H9 (cell line): Measurements from ENCODE around the gene FAM200C. TPM values are rescaled to one million over a fixed set of nuclear protein-coding genes. Genes with fewer than 3 reads are reported as not detected.

Experiments used
- DNase-seq: peaks from one replicate; pipeline ENCODE4 v3.0.0-alpha.2; 2017
- H2AFZ ChIP-seq: one replicate; pipeline ENCODE4 v1.6.1; 2013; ENCODE audit warnings: mild to moderate bottlenecking, low read length, control low read depth, moderate library complexity
- H2AK5ac ChIP-seq: 2 replicates; pipeline ENCODE4 v1.6.1; 2013; ENCODE audit warnings: low read length, control low read depth, mixed read lengths; ENCODE audit not compliant: insufficient read length
- H2BK120ac ChIP-seq: one replicate; pipeline ENCODE4 v1.6.1; 2013; ENCODE audit warnings: low read depth, mild to moderate bottlenecking, low read length, control low read depth, inconsistent platforms; ENCODE audit not compliant: poor library complexity, severe bottlenecking
- H2BK12ac ChIP-seq: 2 replicates; pipeline ENCODE4 v1.6.1; 2013; ENCODE audit warnings: low read length, control low read depth, mixed read lengths, low read depth; ENCODE audit not compliant: insufficient read length
- H2BK15ac ChIP-seq: 2 replicates; pipeline ENCODE4 v1.6.1; 2013; ENCODE audit warnings: low read depth, low read length, control low read depth
- H2BK20ac ChIP-seq: one replicate; pipeline ENCODE4 v1.6.1; 2013; ENCODE audit warnings: low read depth, mild to moderate bottlenecking, low read length, control low read depth, inconsistent platforms; ENCODE audit not compliant: poor library complexity, severe bottlenecking
- H2BK5ac ChIP-seq: 2 replicates; pipeline ENCODE4 v1.6.1; 2013; ENCODE audit warnings: low read length, control low read depth, mixed read lengths; ENCODE audit not compliant: insufficient read length
- H3K14ac ChIP-seq: 2 replicates; pipeline ENCODE4 v1.6.1; 2013; ENCODE audit warnings: low read length, control low read depth; ENCODE audit not compliant: insufficient read depth
- H3K18ac ChIP-seq: 2 replicates; pipeline ENCODE4 v1.6.1; 2013; ENCODE audit warnings: low read depth, mild to moderate bottlenecking, mixed read lengths, low read length, control low read depth; ENCODE audit not compliant: insufficient read length
- H3K23ac ChIP-seq: 2 replicates; pipeline ENCODE4 v1.6.1; 2013; ENCODE audit warnings: low read length, control low read depth, mixed read lengths, low read depth; ENCODE audit not compliant: insufficient read length
- H3K23me2 ChIP-seq: 2 replicates; pipeline ENCODE4 v1.6.1; 2013; ENCODE audit warnings: low read depth, mild to moderate bottlenecking, mixed read lengths, low read length, control low read depth; ENCODE audit not compliant: insufficient read length, poor library complexity, severe bottlenecking
- H3K27ac ChIP-seq: 2 replicates; pipeline ENCODE4 v1.5.1; 2013; ENCODE audit warnings: low read length, control low read depth, mixed read lengths, low read depth; ENCODE audit not compliant: insufficient read length
- H3K27me3 ChIP-seq: 2 replicates; pipeline ENCODE4 v1.6.1; 2013; ENCODE audit warnings: low read length, control low read depth, inconsistent platforms; ENCODE audit not compliant: insufficient read depth
- H3K4ac ChIP-seq: 2 replicates; pipeline ENCODE4 v1.6.1; 2013; ENCODE audit warnings: low read depth, mild to moderate bottlenecking, control low read depth, inconsistent platforms, low read length, moderate library complexity
- H3K4me1 ChIP-seq: 2 replicates; pipeline ENCODE4 v1.6.1; 2013; ENCODE audit warnings: low read length, control low read depth, inconsistent platforms; ENCODE audit not compliant: insufficient read depth
- H3K4me2 ChIP-seq: 2 replicates; pipeline ENCODE4 v1.6.1; 2013; ENCODE audit warnings: low read length, control low read depth, mixed read lengths; ENCODE audit not compliant: insufficient read length, insufficient read depth
- H3K56ac ChIP-seq: 2 replicates; pipeline ENCODE4 v1.6.1; 2013; ENCODE audit warnings: low read depth, mild to moderate bottlenecking, mixed read lengths, low read length, control low read depth; ENCODE audit not compliant: insufficient read length
- H3K79me1 ChIP-seq: 2 replicates; pipeline ENCODE4 v1.6.1; 2013; ENCODE audit warnings: low read depth, mild to moderate bottlenecking, moderate library complexity, low read length, control low read depth, inconsistent platforms; ENCODE audit not compliant: insufficient read depth, poor library complexity, severe bottlenecking
- H3K79me2 ChIP-seq: 2 replicates; pipeline ENCODE4 v1.6.1; 2013; ENCODE audit warnings: low read length, control low read depth, inconsistent platforms; ENCODE audit not compliant: insufficient read depth
- H3K9ac ChIP-seq: 2 replicates; pipeline ENCODE4 v1.6.1; 2013; ENCODE audit warnings: low read length, control low read depth, mixed read lengths; ENCODE audit not compliant: insufficient read length; ENCODE audit errors: extremely low read depth
- H3K9me3 ChIP-seq: one replicate; pipeline ENCODE4 v1.6.1; 2013; ENCODE audit warnings: low read depth, low read length, inconsistent platforms; ENCODE audit not compliant: control insufficient read depth
- H3T11ph ChIP-seq: one replicate; pipeline ENCODE4 v1.6.1; 2013; ENCODE audit warnings: mild to moderate bottlenecking, low read length, control low read depth, inconsistent platforms
- H4K20me1 ChIP-seq: one replicate; pipeline ENCODE4 v1.6.1; 2013; ENCODE audit not compliant: control insufficient read depth, insufficient read length, insufficient read depth
- H4K5ac ChIP-seq: 2 replicates; pipeline ENCODE4 v1.6.1; 2013; ENCODE audit warnings: low read depth, mild to moderate bottlenecking, mixed read lengths, low read length, control low read depth; ENCODE audit not compliant: insufficient read length
- H4K8ac ChIP-seq: replicated peaks from 2 replicates; pipeline ENCODE4 v1.6.1; 2013; ENCODE audit warnings: low read length, control low read depth, mixed read lengths, low read depth; ENCODE audit not compliant: insufficient read length
- H4K91ac ChIP-seq: 2 replicates; pipeline ENCODE4 v1.6.1; 2013; ENCODE audit warnings: low read depth, mild to moderate bottlenecking, moderate library complexity, mixed read lengths, low read length, control low read depth; ENCODE audit not compliant: insufficient read length
- H3K27ac Mint-ChIP-seq, 3 experiments: 2 replicates in 2 of 3; 3 replicates in 1 of 3; pipeline ENCODE4 v1.8.0; 2020 to 2021; ENCODE audit warnings: mixed read lengths in 3 of 3, mild to moderate bottlenecking in 1 of 3, moderate library complexity in 1 of 3
- H3K27me3 Mint-ChIP-seq: 2 replicates; pipeline ENCODE4 v1.8.0; 2021; ENCODE audit warnings: low read depth, mild to moderate bottlenecking, moderate library complexity, mixed read lengths
- H3K36me3 Mint-ChIP-seq, 3 experiments: 2 replicates in 2 of 3; 3 replicates in 1 of 3; pipeline ENCODE4 v1.8.0; 2020 to 2021; ENCODE audit warnings: low read depth in 3 of 3, mixed read lengths in 3 of 3; ENCODE audit not compliant: insufficient read depth in 1 of 3
- H3K4me1 Mint-ChIP-seq, 2 experiments: 2 replicates each; pipeline ENCODE4 v1.8.0; 2020; ENCODE audit warnings: mixed read lengths in 2 of 2
- H3K4me3 Mint-ChIP-seq, 2 experiments: 2 replicates in 1 of 2; 3 replicates in 1 of 2; pipeline ENCODE4 v1.8.0; 2020 to 2021; ENCODE audit warnings: mild to moderate bottlenecking in 2 of 2, mixed read lengths in 2 of 2, moderate library complexity in 1 of 2
- H3K9me3 Mint-ChIP-seq, 2 experiments: 2 replicates in 1 of 2; 3 replicates in 1 of 2; pipeline ENCODE4 v1.8.0; 2020; ENCODE audit warnings: mild to moderate bottlenecking in 2 of 2, mixed read lengths in 2 of 2, moderate library complexity in 1 of 2
- total RNA-seq: library from RNA; stranded (reverse); gene quantifications from 2 replicates; pipeline ENCODE4 v1.2.1, GENCODE V29; 2021
- TF ChIP-seq, protein P1 (sequence below): fragments of 200-600 bp; sonication (generic); conservative IDR thresholded peaks from 3 replicates; pipeline ENCODE4 v1.8.0; 2021; ENCODE audit warnings: antibody characterized with exemption, mild to moderate bottlenecking

FAM200C gene
- total RNA-seq, 1 experiment from 2014 or later = 4.3 TPM

- Mint-ChIP-seq H3K4me1 (peaks cover 10 to 11% of the 10 kb centered on the region in 2 experiments), H3K27ac (no peak overlapping the region), H3K36me3 (no peaks in the 10 kb centered on the region), H3K4me3 (peak overlapping the region; percentile 64 to 75), H3K27me3 (peaks cover 63% of the 10 kb centered on the region), H3K9me3 (no peaks in the 10 kb centered on the region)
- H3K9ac ChIP-seq = no peak overlapping the region
- H3K79me1 ChIP-seq = no peaks in the 10 kb centered on the region
- H4K8ac ChIP-seq = no peak overlapping the region
- no peak overlapping the region for H4K5ac ChIP-seq
- peaks cover 9% of the 10 kb centered on the region; the same call in 1 of the 2 replicates for H3K27me3 ChIP-seq
- TF ChIP-seq, protein P1, sequence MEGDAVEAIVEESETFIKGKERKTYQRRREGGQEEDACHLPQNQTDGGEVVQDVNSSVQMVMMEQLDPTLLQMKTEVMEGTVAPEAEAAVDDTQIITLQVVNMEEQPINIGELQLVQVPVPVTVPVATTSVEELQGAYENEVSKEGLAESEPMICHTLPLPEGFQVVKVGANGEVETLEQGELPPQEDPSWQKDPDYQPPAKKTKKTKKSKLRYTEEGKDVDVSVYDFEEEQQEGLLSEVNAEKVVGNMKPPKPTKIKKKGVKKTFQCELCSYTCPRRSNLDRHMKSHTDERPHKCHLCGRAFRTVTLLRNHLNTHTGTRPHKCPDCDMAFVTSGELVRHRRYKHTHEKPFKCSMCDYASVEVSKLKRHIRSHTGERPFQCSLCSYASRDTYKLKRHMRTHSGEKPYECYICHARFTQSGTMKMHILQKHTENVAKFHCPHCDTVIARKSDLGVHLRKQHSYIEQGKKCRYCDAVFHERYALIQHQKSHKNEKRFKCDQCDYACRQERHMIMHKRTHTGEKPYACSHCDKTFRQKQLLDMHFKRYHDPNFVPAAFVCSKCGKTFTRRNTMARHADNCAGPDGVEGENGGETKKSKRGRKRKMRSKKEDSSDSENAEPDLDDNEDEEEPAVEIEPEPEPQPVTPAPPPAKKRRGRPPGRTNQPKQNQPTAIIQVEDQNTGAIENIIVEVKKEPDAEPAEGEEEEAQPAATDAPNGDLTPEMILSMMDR = no peak
- no peaks in the 10 kb centered on the region for H4K20me1 ChIP-seq
- no peak overlapping the region for H3K56ac ChIP-seq
- no peak overlapping the region for H2AK5ac ChIP-seq
- no peak overlapping the region for H2AFZ ChIP-seq
- no peak overlapping the region for H4K91ac ChIP-seq
- no peak overlapping the region for H3K18ac ChIP-seq
- no peak overlapping the region for H2BK20ac ChIP-seq
- no peak overlapping the region for H3T11ph ChIP-seq
- H2BK12ac ChIP-seq = no peak overlapping the region
- no peak overlapping the region for H2BK15ac ChIP-seq
- H3K4me1 ChIP-seq = no peaks in the 10 kb centered on the region; the same call in 1 of the 2 replicates
- no peak overlapping the region for H2BK120ac ChIP-seq
- DNase-seq = no peak
- peaks cover 8% of the 10 kb centered on the region for H3K23me2 ChIP-seq
- H3K27ac ChIP-seq = no peak overlapping the region
- H3K4ac ChIP-seq = no peak overlapping the region
- no peaks in the 10 kb centered on the region for H3K9me3 ChIP-seq
- no peak overlapping the region for H3K14ac ChIP-seq
- no peak overlapping the region for H3K23ac ChIP-seq
- H2BK5ac ChIP-seq = no peak overlapping the region
- no peak overlapping the region for H3K4me2 ChIP-seq
- H3K79me2 ChIP-seq = no peaks in the 10 kb centered on the region
These were observed 28.6 kb downstream of the FAM200C start for GRCh38 chr5:160371294-160371693.
